ENCODE measurements around the gene SHQ1.

Gene SHQ1

GRCh38 chr3:72847751-72848702, at the start of gene SHQ1:
SHQ1 (minus strand) TSS chr3:72848445; CDS start chr3:72848340, 105 bp downstream.
- peak; percentile 90 for DNase-seq

- no peak for DNase-seq
Observed at GRCh38 chr3:72897758-72898007, 49.4 kb upstream of the SHQ1 start.

GRCh38 chr3:72896996-72897757, 48.9 kb upstream of the SHQ1 start:
- DNase-seq: no peak

- no peak for DNase-seq
Observed at GRCh38 chr3:72894976-72895552, 46.8 kb upstream of the SHQ1 start.

GRCh38 chr3:72892870-72893269, 44.6 kb upstream of the SHQ1 start:
- no peak for DNase-seq

- no peak for DNase-seq
Observed at GRCh38 chr3:72892081-72892775, 44.0 kb upstream of the SHQ1 start.

GRCh38 chr3:72891053-72891855, 43.0 kb upstream of the SHQ1 start:
- no peak for DNase-seq

GRCh38 chr3:72890166-72890925, 42.1 kb upstream of the SHQ1 start:
- DNase-seq: no peak

- DNase-seq: no peak
Observed at GRCh38 chr3:72889310-72890165, 41.3 kb upstream of the SHQ1 start.

GRCh38 chr3:72888546-72889309, 40.5 kb upstream of the SHQ1 start:
- DNase-seq: no peak

- DNase-seq: no peak
Observed at GRCh38 chr3:72887705-72888545, 39.7 kb upstream of the SHQ1 start, which contains the start of gene GXYLT2. GXYLT2 (plus strand) TSS chr3:72888046; CDS start chr3:72888234, 188 bp downstream.

GRCh38 chr3:72887343-72887704, 39.1 kb upstream of the SHQ1 start:
- DNase-seq: no peak

- DNase-seq: no peak
Observed at GRCh38 chr3:72872183-72872582, 23.9 kb upstream of the SHQ1 start.

GRCh38 chr3:72862314-72863090, 14.3 kb upstream of the SHQ1 start:
- no peak for DNase-seq

GRCh38 chr3:72860846-72861245, 12.6 kb upstream of the SHQ1 start:
- no peak for DNase-seq

GRCh38 chr3:72860053-72860452, 11.8 kb upstream of the SHQ1 start:
- no peak for DNase-seq

- no peak for DNase-seq
Observed at GRCh38 chr3:72855001-72855400, 6.8 kb upstream of the SHQ1 start.

- DNase-seq: no peak
Observed at GRCh38 chr3:72848703-72849081, 447 bp upstream of the SHQ1 start.

All from NCI-H1048 (cell line).